ENCODE measurements around the gene GNAQ.

Gene GNAQ

DNA sequence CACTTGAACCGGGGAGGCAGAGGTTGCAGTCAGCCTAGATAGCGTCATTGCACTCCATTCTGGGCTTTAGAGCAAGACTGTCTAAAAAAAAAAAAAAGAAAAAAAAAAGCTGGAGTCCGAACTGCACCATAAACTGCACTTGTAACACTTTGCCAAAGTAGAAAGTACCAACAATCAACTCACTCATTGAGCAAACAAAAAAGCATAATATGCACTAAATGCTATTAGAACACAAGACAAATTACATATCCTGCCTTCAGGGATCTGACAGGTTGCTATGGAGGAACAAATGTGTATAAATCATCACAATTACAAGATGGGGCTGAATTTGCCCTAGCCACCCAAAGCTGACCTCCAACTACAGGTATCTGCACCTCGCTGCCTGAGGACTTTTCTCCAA is 27.9 kb downstream of the GNAQ start:
- DNase-seq (ENCODE audit: low read depth in 3 of 3), result no peak

DNA sequence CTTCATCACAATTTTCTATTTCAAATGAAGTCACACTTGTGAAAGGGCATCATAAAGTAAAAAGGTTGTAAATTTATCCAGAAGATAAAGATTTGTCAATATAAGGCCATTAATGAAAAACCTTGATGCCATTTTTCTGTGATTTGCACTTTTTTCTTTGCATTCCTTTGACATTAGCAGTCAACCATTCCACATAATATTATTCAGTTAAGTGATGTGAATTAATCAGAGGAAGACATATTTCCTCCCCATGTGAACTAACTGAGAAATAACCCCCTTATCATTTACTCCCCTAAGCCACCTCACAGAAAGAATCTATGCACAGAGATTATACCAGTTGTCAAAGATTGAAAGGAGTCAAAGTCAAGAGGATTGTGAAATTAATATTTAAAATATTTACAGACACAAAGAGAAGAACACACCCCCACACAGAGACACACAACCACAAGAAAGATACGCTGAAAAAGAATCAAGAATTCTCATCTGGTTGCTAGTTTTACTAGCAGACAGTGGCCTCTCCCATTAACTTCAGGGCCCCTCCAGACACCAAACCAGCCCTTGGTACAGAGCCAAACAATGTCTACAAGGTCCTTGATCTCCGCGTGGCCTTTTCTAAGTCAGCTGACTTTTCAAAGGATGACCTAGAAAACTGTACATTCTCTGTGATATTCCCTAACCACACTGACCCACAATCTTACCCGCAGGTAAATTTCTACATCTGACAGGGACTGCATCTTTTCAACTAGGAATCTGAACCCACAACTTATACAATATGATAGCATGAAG is 29.5 kb downstream of the GNAQ start:
- no peak for DNase-seq (ENCODE audit: low read depth in 3 of 3)

DNA sequence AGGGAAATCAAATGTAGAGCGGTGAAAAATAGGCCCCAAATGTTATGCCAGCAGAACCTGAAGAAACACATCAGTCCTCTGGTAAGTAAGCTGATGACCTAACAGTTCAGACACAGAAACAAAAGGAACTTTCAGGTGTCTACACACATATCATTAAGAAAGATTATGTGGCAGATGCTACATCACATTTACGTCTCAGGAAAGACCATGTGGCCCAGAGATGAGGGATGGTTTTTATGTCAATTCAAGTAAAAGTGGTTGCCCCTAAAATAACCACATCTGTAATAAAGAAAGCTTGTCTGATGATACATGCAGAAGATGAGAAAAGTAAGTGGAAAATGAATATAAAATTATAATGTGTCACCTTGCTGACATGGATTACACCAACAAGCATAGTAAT is 31.4 kb downstream of the GNAQ start:
- DNase-seq (ENCODE audit: low read depth in 3 of 3), result no peak

DNA sequence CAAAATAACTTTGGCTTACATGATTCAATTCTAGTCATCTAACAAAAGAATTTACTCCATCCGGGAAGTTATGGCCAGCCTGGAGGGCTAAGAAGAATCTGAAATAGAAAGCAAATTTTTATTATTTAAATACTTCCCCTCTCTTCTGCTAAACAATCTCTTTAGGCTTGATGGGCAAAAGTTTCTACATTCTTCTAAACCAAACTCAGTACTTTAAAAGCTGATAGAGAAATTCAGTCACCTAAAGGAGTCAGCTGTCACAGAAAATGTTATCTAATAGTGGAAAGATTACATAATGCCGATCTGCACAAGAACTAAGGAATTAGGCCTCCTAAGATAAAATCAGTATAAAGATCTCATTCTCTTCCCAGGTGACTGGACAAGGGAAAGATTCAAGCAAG is 32.4 kb downstream of the GNAQ start:
- DNase-seq (ENCODE audit: low read depth in 3 of 3), result no peak

DNA sequence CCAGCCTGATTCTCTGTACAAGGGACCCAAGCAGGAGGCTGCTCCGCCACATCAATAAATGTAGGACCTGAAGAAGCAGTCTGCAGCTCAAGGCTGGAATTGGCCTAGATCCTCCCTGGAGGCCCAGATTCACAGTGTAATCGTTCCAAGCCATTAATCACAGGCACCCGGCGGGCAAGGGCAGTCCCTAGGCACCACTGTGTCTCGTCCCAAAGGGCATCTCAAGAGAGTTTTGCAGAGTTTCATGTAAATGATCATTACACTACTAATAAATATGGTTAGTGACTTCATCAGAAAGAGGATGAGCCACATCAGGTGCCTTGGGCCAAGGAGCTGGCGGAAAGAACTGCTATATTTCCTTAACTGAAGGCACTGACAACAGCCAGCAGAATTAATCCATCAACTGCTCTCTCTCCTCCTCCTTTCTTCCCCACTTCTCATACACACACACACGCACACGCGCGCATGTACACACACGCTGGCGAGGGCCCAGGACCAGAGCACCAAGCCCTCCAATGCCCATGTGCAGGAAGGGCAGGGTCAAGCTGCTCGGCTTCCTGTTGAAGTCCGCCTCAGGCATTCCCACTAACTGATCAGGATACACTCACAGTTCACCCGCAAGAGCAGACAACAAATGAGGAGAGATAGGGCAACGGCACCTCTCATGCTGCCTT is 33.9 kb downstream of the GNAQ start:
- DNase-seq (ENCODE audit: low read depth in 3 of 3), result no peak

DNA sequence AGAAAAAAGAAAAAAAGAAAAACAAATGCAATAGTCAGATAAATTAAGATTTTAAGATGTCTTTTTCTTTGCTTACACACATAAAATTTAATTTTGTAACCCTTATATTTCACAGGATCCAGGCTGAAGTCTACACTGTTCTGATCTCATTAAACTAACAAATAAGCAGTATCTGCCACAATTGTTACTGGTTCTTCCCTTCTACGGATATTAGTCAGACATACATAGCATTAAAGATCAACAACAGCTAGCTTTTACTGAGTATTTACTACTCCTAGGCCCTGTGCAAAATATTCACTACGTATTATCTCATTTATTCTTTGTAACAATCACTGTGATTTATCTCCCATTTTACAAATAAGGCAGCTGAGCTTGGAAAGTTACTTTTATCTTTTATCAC is 34.9 kb downstream of the GNAQ start:
- DNase-seq (ENCODE audit: low read depth in 3 of 3), result no peak

DNA sequence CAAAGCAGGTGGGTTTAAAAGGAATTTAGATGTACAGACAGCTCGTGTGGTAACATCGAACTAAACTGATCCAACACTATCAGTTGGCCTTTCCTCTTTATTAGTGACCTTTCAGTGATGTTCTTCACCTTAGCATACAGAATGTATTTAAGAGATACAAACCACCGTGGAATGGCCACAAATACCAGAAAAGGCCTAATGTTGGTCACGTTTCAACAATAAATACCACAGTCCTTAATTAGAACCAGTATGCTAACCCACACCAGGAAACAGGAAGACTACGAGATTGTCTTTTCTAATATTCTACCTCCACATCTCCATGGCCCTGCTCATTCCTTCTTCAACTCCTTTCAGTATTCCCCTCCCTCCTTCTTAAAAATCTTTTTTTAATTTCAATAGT is 40.4 kb downstream of the GNAQ start:
- no peak for DNase-seq (ENCODE audit: low read depth in 3 of 3)

DNA sequence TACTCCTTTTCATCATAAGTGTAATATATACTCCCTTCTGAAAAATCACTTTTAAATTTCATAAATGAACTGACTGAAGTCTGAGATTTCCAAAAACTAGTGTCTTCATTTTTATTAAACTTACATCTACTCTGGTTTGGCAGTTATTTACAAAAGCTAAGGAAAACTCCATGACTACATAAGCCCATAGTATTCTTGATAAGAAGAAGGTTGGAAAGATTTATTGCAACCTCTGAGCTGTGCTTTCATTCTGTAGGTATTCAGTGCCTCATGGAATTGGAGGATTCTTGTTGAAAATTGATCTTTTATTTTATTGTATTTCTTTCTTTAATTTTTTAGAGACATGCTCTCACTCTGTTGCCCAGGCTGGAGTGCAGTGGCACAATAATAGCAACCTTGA is 41.7 kb downstream of the GNAQ start:
- DNase-seq (ENCODE audit: low read depth in 3 of 3), result no peak

DNA sequence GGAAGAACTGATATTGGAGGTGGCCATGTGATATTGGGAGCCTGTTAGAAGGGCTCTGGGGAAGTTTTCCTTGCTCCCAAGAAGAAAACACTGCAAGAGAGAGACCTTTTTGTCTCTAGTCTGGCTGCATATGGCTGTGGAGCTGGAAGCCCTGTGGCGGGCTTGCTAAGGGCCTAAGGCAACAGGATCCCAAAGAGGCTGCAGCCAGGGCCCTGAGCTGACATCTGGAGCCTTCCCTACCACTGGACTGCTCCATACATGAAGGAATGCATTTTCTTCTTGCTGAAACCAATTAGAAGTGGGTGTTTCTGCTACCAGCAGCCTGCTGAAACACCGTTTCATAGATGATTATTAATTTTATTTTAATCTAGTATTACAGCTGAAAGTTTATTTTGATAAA is 42.2 kb downstream of the GNAQ start:
- no peak for DNase-seq (ENCODE audit: low read depth in 3 of 3)

DNA sequence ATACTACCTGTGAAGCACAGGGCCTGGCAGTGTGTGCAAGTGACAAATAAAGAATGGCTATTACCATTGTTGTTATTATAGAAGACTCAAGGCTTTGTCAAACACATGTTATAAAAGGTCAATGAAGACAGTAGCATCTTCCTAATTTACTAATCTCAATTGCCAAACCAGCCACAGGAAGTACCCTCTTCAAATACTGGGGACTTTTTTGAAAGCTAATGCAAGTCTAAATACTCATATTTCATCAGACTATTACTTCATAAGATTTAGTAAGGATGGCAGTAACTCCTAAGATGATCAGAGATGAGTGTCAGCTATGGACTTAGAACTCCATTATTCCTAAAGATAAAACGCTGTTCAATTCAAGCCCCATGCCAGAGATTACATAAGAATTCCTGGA is 43.0 kb downstream of the GNAQ start:
- no peak for DNase-seq (ENCODE audit: low read depth in 3 of 3)

DNA sequence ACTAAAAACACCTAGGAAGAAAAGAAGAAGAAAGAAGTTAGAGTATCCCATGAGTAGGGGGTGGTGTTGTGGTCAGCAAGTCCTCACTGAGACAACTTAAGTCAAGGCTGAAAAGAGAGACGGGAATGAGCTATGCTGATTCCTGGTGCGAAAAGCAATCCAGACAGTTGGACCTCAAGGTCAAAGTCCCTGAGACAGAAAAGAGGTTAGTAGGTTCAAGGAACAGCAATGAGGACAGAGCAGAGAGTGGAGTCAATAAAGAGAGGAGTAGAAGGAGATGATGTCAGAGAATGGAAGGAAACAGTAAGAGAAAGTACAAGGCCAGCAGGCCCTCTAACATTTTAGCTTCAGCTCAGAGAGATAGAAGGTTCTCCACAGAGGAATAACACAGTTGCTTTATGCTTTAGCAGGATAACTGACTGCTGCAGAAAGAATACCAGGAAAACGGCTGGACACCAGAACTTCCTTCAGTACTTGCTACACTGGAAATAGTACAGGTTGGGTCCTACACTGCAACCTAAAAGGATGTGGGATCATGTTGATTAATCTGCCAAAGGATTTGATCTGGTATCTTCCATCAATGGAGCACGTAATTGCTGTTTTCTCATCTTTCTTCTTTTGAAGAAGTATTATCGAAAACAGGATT is 43.6 kb downstream of the GNAQ start:
- DNase-seq (ENCODE audit: low read depth in 3 of 3), result no peak

DNA sequence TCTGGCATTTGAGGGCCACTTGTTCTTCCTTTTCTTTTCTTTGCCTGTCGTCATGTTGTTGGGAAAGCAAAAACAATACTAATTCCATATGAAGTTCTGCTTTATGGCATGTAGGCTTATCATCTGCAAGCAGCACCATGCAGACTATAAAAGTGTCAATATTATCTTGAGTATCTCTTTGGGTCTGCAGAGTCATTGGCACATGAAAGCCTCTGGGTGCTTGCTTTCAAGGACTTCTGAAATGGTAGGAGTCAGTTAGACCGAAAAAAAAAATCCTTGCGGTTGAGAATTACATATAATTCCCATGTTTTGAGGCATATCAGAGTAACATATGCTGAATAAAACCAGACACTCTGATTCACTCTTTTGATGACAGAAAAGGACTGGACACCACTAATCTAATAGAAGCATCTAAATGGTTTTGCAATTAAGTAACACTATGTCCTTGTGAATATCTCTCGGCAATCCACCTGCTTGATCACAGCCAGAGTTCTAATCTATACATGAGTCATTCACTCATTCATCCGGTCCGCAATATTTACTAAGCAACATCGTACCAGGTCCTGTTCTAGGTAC is 44.4 kb downstream of the GNAQ start:
- DNase-seq (ENCODE audit: low read depth in 3 of 3), result no peak

DNA sequence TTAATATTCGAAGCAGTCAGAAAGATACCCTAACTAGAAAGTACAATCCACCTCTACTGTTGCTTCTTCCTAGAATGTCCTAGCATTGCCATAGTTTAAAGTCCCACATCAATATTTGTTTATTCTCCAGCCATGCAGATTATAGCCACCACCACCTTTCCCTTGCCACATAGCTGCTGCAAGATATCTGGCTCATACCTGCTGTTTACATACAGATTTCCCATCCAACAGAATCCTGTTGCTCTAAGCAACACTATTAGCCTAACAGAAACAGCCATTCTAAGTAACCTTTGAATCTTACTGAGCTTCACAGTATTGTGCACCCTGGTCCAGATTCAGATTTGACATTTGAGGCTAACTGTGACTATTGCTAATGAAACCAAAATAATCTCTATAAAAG is 45.6 kb downstream of the GNAQ start:
- no peak for DNase-seq (ENCODE audit: low read depth in 3 of 3)

DNA sequence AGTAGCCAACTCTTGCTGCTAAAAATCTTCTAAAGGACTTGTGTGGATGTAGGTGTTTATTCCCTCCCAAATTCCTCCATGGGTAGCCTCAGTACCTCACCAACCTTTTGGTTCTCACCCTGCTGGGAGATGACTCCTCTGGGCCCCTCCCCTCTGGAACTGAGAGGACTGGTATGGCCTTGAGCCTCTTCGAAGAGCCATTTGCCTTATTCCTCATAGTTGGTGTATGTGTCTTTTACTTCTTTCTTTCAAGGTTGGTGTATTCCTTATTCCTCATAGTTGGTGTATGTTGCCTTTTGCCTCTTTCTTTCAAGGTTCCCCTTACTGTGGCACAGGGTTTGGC is 48.3 kb downstream of the GNAQ start:
- DNase-seq (ENCODE audit: low read depth in 3 of 3), result no peak

DNA sequence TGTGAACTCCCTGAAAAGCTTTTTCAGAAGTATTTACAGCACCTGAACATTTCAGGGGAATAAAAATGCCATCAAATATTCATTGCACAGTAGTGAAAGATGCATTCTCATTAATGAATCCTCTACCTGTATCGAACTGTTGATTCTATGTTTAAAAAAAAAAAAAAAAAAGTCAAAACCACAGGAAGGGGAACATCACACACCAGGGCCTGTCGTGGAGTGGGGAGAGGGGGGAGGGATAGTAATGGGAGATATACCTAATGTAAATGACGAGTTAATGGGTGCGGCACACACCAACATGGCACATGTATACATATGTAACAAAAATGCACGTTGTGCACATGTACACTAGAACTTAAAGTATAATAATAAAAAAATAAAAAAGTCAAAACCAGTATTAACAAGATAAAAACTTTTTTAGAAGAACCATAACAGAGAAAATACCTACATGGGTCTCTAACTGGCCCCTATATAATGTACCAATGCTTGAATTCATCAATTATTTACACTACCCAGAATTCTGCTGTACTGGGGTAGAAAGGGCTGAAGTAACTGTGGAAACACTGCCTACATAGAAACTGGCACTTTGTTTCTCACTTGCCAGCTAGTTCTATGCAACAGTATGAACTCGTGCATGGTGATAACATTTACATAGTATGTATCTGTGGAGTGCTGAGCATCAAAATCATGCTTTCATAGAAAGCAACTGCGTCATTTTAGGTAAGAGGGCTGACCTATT is 48.9 kb downstream of the GNAQ start:
- DNase-seq (ENCODE audit: low read depth in 3 of 3), result no peak

DNA sequence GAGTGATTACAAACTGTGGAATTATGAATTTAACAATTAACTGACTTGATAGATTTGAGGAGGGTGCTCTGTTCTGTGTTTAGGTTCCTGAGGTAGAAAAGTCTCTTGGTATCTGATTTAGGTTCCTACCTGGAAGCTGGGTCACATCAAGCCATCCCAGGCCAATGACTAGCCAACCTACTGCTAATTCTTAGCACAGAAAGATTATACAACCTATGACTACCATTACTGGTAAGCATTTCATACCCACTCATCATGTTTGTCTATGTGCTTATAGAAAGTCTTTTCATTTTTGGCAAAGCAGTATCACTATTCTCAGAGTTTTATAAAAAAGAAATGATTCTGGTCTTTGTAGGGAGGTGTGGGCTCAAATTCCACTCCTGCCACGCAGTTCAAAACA is 49.7 kb downstream of the GNAQ start:
- no peak for DNase-seq (ENCODE audit: low read depth in 3 of 3)

DNA sequence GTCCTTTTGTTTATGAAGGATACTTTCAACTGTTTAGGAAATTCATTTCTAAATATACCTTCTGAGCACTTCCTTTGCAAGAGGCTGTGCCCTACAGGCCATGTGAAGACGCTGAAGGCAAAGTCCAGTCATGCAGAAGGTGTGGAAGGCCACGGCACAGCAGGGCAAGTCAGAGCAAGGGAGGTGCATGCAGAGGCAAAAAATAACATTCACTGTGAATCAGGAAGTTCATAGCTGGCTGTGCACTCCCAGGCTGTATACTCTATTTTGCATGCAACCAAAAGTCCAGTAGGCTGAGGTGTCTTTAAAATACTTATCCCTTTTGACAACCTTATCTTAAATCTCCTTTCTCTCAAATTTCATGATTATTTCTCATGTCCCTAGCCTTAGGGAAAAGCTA is 50.3 kb downstream of the GNAQ start:
- no peak for DNase-seq (ENCODE audit: low read depth in 3 of 3)

DNA sequence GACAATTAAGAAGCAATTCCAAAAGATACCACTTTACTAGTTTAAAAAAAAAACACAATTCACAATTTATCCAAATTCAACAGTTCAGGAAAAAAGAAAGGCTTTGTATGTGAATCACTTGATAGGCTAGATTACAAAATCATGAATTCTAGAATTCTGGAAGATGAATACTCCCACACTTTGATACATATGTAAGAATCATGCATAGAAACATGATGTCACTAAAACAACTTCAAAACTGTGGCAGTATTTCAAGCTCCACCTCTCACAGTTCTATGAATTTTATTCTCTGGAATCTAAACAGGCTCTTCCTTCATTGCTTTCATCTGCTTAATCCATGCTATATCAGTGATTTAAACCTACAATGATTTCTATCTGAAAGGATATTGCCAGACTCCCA is 51.0 kb downstream of the GNAQ start:
- DNase-seq (ENCODE audit: low read depth in 3 of 3), result no peak

DNA sequence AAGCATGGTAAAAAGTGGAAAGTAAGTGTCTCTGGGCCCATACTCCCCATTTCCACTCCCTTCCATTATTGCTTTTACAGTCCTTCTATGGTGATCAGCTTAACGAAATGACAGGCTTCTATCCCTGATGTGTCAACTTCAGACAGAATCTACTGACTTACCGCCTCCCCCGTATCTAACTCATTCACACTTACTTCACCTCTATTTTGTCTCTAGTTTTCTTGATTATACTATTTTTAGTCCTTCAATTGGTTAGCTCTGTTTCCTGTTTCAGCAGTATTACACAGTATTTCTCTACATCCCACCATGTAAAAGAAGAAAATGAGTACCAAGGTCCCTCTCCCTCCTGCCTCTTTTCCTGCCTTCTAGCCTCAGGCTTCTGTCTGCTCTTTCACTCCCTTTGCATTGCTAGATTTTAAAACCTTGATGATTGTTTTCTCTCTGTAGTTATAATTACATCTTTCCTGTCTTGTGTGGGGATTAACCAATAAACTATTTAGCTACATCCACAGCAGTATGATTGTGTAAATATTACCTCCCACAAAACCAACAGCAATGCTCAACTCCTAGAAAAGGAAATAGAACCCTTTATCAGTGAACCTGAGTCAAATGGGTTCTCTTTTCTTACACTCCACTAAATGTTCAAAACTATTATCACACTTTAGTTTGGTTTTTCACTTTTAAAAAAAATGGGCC is 53.4 kb downstream of the GNAQ start:
- no peak for DNase-seq (ENCODE audit: low read depth in 3 of 3)

DNA sequence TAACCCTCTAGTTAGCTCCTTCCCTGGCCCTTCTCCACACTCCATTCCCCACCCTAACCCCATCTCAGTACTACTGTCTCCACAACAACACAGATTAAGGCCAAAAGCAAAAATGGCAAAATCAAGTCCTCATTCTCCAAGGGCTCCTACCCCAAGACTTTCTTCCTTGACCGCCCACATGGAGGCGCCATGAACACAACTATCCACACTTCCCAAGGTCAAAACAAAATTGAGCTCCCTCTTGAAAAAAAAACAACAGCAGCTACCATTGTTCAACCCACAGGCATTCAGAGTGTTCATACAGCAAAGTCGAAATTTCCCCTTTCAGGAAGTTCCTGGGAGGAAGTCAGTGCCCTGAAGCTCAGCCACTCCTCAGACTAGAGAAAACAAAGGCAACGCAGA is 54.4 kb downstream of the GNAQ start:
- DNase-seq (ENCODE audit: low read depth in 3 of 3), result peak in 1 of 3 experiments; percentile 39

DNA sequence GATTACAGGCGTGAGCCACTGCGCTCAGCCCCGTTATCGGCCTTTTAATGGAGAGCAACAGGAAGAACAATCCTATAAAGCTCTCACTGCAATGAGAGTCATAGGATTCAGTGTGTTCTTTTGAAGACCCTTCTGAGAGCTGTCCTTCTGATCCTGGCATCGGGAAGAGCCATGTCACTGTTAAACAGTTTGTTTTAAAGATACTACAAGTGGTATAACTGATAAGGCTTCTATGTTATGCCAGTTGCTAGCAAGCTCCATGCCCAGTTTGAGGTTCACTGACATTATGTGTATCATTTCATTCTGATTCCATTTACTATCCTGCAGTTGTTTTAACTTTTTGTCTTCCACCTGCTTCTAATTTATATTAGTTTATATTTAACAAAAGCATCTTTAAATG is 55.8 kb downstream of the GNAQ start:
- DNase-seq (ENCODE audit: low read depth in 3 of 3), result no peak

DNA sequence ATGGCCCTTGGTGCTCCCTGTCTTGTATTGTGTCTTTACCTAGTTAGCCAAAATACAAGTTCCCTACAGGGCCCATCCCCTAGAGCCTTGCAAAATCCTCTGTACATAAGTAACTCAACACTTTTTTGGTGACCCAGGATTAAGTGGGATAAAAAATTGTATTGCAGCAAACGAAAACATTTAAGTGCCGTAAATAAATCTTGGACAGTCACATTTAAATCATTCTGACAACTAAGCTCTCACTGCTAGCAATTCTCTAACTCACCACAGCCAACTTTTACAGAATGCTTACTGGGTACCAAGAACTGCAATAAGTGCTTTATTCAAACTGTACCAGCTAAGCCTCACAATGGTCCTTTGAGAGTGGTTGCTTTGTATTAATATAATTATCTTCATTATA is 56.6 kb downstream of the GNAQ start:
- DNase-seq (ENCODE audit: low read depth in 3 of 3), result no peak

Data from stimulated activated CD4-positive, alpha-beta T cell treated with anti-CD3 and anti-CD28 coated beads, TNF-alpha, amount 100 ng/mL, for 24 hours (primary cell).